Astrocyte of the spinal cord (primary cell): ENCODE measurements around the gene CYP4V2.

Experiments used
- DNase-seq: peaks from one replicate; pipeline ENCODE4 v3.0.0; 2011; ENCODE audit warnings: low read depth, low spot score
- H3K4me3 ChIP-seq: 2 replicates; pipeline ENCODE4 v1.5.1; 2011; ENCODE audit warnings: low read depth, mild to moderate bottlenecking, low read length, moderate library complexity
- in situ Hi-C: cut with HindIII; loops from 2 replicates; pipeline ENCODE4 v1.10.0; 2017; ENCODE audit warnings: low sequenced_read_pairs
- TF ChIP-seq, protein P1 (sequence below): IDR thresholded peaks from 2 replicates; pipeline ENCODE4 v1.5.1; 2012; ENCODE audit warnings: low read depth, mild to moderate bottlenecking, low read length, inconsistent platforms

CYP4V2 gene

DNA sequence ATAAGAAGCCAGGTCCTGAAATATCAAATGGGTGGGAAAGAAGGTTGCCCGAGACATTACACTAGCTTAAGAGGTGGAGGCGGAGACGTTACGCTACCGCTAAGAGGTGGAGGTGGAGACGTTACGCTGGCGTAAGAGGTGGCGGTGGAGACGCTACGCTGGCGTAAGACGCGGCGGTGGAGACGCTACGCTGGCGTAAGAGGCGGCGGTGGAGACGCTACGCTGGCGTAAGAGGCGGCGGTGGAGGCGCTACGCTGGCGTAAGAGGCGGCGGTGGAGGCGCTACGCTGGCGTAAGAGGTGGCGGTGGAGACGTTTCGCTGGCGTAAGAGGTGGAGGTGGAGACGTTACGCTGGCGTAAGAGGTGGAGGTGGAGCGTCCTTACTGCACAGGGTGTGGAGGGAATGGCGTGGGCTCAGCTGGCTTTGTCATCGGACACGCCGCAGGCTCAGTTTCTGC, 12.8 kb downstream of the CYP4V2 start:
- TF ChIP-seq, protein P1, sequence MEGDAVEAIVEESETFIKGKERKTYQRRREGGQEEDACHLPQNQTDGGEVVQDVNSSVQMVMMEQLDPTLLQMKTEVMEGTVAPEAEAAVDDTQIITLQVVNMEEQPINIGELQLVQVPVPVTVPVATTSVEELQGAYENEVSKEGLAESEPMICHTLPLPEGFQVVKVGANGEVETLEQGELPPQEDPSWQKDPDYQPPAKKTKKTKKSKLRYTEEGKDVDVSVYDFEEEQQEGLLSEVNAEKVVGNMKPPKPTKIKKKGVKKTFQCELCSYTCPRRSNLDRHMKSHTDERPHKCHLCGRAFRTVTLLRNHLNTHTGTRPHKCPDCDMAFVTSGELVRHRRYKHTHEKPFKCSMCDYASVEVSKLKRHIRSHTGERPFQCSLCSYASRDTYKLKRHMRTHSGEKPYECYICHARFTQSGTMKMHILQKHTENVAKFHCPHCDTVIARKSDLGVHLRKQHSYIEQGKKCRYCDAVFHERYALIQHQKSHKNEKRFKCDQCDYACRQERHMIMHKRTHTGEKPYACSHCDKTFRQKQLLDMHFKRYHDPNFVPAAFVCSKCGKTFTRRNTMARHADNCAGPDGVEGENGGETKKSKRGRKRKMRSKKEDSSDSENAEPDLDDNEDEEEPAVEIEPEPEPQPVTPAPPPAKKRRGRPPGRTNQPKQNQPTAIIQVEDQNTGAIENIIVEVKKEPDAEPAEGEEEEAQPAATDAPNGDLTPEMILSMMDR: no peak
- no peak overlapping the region for H3K4me3 ChIP-seq
- in situ Hi-C loops: no loop called here
- DNase-seq: no peak

DNA sequence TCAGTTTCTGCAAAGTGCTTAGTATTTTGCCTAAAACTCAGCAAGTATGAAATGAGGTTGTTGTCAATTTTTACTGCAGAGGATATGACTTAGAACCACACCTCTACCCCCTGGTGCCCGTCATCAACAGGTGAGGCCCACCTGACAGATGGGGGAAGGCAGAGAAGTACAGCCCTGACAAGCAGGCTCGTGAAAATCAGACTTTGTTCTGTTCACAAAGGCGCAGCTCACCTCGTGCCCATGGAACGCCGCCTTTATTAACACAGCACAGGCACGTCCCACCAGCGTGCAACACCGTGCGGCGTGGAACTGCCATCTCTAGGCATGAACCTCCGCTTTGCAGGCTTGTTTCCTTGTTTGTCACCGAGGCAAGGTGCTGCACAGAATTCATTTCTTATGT, 13.3 kb downstream of the CYP4V2 start:
- H3K4me3 ChIP-seq: no peak overlapping the region
- TF ChIP-seq, protein P1: no peak
- in situ Hi-C loops: no loop called here
- DNase-seq: no peak

DNA sequence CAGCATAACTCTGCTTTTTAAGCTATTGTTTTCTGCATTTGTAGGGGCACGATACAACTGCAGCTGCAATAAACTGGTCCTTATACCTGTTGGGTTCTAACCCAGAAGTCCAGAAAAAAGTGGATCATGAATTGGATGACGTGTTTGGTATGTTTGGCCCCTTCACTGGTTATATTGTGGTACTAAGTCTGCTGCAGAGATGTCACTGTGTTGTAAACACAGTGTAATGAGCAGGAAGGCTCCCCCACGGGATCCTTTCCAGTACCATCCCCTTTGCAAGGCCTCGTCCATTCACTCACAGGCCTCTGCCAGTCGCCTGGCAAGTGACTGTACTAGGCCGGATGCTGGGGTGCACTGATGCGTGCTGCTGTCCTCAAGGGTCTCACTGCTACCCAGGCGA, 13.8 kb downstream of the CYP4V2 start:
- in situ Hi-C loops: no loop called here
- no peak for DNase-seq
- no peak overlapping the region for H3K4me3 ChIP-seq
- TF ChIP-seq, protein P1: no peak

DNA sequence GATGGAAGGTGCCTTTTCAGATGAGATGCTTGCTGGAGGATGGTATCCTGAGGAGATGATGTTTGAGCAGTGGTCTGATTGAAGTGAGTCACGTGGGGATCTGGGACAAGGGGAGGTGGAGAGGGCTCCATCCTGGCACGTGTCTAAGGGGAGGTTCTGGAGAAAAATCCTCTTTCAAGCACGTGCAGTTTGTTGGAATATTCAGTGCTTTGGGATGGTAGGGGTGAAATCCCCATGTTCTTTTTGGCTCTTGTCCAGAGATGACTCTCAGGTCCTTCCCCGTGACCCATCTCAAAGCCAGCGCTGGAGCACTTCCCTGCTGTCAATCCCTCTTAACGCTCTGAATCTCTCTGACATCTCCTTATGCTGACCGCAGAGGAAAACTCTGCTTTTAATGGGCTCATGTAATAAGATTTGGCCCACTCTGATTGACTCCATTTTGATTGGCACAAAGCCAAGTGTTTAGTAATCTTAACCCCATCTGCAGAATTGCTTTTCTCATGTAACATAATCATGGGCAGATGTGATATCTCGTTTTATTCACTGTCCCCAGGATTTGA, 25.2 kb downstream of the CYP4V2 start:
- TF ChIP-seq, protein P1: no peak
- DNase-seq: no peak
- in situ Hi-C loops: no loop called here
- no peak overlapping the region for H3K4me3 ChIP-seq

DNA sequence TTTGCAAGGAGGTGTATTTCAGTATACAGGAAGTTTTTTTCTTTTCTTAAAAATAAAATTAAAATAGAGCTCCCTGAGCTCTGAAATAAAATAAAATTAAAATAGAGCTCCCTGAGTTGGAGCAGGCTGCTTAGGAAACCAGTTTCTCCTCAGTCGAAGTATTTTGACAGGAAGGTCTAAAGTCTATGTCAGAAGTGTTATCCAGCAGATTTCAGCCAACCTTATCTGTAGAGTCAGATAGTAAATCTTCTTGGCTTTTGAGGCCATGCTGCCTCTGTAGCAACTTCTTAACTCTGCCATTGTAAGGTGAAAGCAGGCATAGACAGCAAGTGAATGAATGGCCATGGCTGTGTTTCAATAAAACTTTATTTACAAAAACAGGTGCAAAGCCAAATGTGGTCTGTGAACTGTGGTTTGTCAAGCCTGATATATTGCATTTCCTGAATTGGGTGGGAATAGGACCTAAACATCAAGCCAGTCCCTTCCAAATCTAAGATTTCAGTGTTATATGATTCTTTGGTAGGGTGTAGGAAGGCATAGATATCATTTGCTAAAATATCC, 26.4 kb downstream of the CYP4V2 start:
- no peak for DNase-seq
- TF ChIP-seq, protein P1: no peak
- in situ Hi-C loops: no loop called here
- H3K4me3 ChIP-seq: no peak overlapping the region

DNA sequence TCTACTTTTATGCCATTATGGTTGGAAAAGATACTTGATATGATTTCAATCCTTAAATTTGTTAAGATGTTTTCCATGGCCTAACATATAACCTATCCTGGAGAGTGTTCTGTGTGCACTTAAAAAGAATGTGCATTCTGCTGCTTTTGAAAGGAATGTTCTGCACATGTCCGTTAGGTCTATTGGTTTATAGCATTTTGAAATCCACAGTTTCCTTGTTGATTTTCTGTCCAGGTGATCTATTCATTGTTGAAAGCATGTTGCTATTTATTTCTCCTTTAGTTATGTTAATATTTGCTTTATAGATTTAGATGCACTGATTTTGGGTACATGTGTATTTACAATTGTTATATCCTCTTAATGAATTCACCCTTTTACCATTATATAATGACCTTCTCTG, 30.3 kb downstream of the CYP4V2 start:
- in situ Hi-C loops: no loop called here
- no peak overlapping the region for H3K4me3 ChIP-seq
- TF ChIP-seq, protein P1: no peak
- no peak for DNase-seq

DNA sequence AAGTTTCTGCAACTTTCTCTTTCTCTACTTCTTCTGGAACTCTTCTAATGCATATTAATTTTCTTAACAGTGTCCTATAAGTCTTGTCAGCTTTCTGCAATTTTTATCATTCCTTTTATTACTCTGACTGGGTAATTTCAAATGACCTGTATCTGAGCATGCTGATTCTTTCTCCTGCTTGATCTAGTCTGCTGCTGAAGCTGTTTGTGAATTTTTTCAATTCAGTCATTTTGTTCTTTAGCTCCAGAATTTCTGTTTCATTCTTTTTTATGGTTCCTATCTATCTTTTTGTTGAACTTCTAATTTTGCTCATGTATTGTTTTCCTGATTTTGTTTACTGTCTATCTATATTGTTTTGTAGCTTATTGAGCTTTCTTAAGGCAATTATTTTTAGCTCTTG, 34.5 kb downstream of the CYP4V2 start:
- TF ChIP-seq, protein P1: no peak
- DNase-seq: no peak
- in situ Hi-C loops: no loop called here
- no peak overlapping the region for H3K4me3 ChIP-seq
